Panc1 (cell line): ENCODE results near the gene RANBP17. TPM values are rescaled to one million over a fixed set of nuclear protein-coding genes. Genes with fewer than 3 reads are reported as not detected.
"Not testable (repeated sequence)": the region's sequence is repeated elsewhere in the genome, so short reads cannot be mapped to it uniquely, and the experiment has no call there.

ENCODE experiments used
- ATAC-seq: fragments of 200-7000 bp; cut with Tn5 transposase; 2 replicates; pipeline ENCODE4 v1.9.1; 2020; ENCODE audit warnings: mild to moderate bottlenecking, moderate library complexity
- BruUV-seq: library from RNA; stranded (reverse); fragments of 400-500 nt; replicated peaks from 2 replicates; lab custom pipeline; 2021; lab: Mats Ljungman, UMichigan
- CTCF ChIA-PET: fragments of 300-600 bp; sonication (Branson Sonifier 250); formaldehyde crosslinking; loops from one replicate; lab custom pipeline; 2022; ENCODE audit warnings: antibody characterized with exemption; lab: Charles Lee
- POLR2A ChIA-PET: fragments of 300-600 bp; sonication (Branson Sonifier 250); formaldehyde crosslinking; loops from one replicate; lab custom pipeline; 2022; ENCODE audit warnings: antibody characterized with exemption; lab: Charles Lee
- DNase-seq: peaks from one replicate; pipeline ENCODE4 v3.0.0-alpha.2; 2010; ENCODE audit warnings: low read depth, low spot score
- H3K27ac ChIP-seq: 2 replicates; pipeline ENCODE4 v1.5.1; 2011; ENCODE audit warnings: mild to moderate bottlenecking, low read length, inconsistent platforms
- H3K27me3 ChIP-seq: fragments of 200-500 bp; sonication (Bioruptor generic); 2 replicates; pipeline ENCODE4 v1.6.0; 2014; ENCODE audit warnings: low read length, inconsistent platforms; ENCODE audit not compliant: control insufficient read depth, insufficient read depth
- H3K36me3 ChIP-seq: fragments of 200-500 bp; sonication (Bioruptor generic); 2 replicates; pipeline ENCODE4 v1.5.1; 2014; ENCODE audit warnings: inconsistent platforms, mild to moderate bottlenecking, low read length, moderate library complexity; ENCODE audit not compliant: control insufficient read depth, insufficient read depth
- H3K4me1 ChIP-seq: 2 replicates; pipeline ENCODE4 v1.5.1; 2011; ENCODE audit warnings: inconsistent platforms, mild to moderate bottlenecking, low read length, moderate library complexity; ENCODE audit not compliant: control insufficient read depth, insufficient read depth
- H3K4me3 ChIP-seq, 2 experiments: 2 replicates each; pipeline ENCODE4 v1.5.1; 2011 to 2012; ENCODE audit warnings: low read depth in 2 of 2, low read length in 2 of 2, mild to moderate bottlenecking in 2 of 2, inconsistent platforms in 1 of 2, moderate library complexity in 1 of 2
- H3K9me3 ChIP-seq: fragments of 200-500 bp; sonication (Bioruptor generic); 2 replicates; pipeline ENCODE4 v1.5.1; 2014; ENCODE audit warnings: low read depth, mild to moderate bottlenecking, inconsistent platforms, low read length, moderate library complexity; ENCODE audit not compliant: control insufficient read depth, insufficient read depth
- POLR2AphosphoS5 ChIP-seq: IDR thresholded peaks from 2 replicates; pipeline ENCODE4 v1.6.1; 2012; ENCODE audit warnings: mild to moderate bottlenecking, low read depth, low read length, moderate library complexity
- SIN3A ChIP-seq: IDR thresholded peaks from 2 replicates; pipeline ENCODE4 v1.6.1; 2012; ENCODE audit warnings: low read depth, mild to moderate bottlenecking, low read length, moderate library complexity, borderline replicate concordance; ENCODE audit not compliant: insufficient read depth
- TCF7L2 ChIP-seq: IDR thresholded peaks from 2 replicates; pipeline ENCODE4 v1.6.1; 2011; ENCODE audit warnings: mild to moderate bottlenecking, low read depth, low read length, inconsistent platforms
- in situ Hi-C: cut with HindIII; loops from 2 replicates; pipeline ENCODE4 v1.10.0; 2016; ENCODE audit warnings: low sequenced_read_pairs, low pct_unique_long_range_greater_than_20kb
- intact Hi-C: fragments of 100-400 bp; cut with micrococcal nuclease; formaldehyde crosslinking; loops from one replicate; pipeline ENCODE4 v1.10.0; 2022; ENCODE audit not compliant: unreplicated experiment
- total RNA-seq: library from RNA; stranded (reverse); gene quantifications from one replicate; pipeline ENCODE4 v1.2.1, GENCODE V29; 2021; ENCODE audit not compliant: unreplicated experiment
- TF ChIP-seq, protein P1 (sequence below), 2 experiments: IDR thresholded peaks; 2 replicates each; pipeline ENCODE4 v1.6.1; 2011 to 2012; ENCODE audit warnings: low read depth in 2 of 2, control low read depth in 1 of 2, low read length in 1 of 2, mild to moderate bottlenecking in 1 of 2, moderate library complexity in 1 of 2; ENCODE audit not compliant: insufficient read depth in 1 of 2
- TF ChIP-seq, protein P2 (sequence below): fragments of 450-650 bp; IDR thresholded peaks from 2 replicates; pipeline ENCODE4 v1.5.1; 2017; ENCODE audit warnings: mild to moderate bottlenecking

Gene RANBP17
- total RNA-seq, 1 experiment from 2014 or later = not detected

DNA sequence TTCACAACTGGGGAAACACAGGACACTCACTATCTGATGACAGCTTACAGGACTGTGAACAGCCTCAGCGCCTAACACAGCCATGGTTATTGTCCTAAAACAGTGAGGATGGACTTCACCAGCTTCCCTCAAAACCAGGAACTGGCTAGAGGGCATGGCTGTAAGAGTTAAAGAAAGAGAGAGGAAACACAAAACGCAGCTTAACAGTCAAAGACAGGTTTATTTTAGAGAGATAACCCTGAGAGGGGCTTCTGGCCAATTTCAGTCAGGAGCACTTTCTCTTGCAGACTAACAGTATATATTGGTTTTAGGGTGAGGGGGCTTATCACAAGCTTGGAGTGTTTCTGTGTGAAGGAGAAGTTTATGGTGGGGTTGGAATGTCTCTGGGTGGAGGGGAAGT is 35.7 kb upstream of the RANBP17 start:
- no peak overlapping the region for H3K4me3 ChIP-seq
- 0 out of 2 replicates have a peak, but pooled peaks cover 2% of the 10 kb centered on the region for H3K27me3 ChIP-seq
- intact Hi-C loops (no loop called here), in situ Hi-C loops (no loop called here)
- no peaks in the 10 kb centered on the region for H3K9me3 ChIP-seq
- H3K4me1 ChIP-seq = no peaks in the 10 kb centered on the region
- no TSS peak for BruUV-seq
- ChIA-PET CTCF (no interaction called here), POLR2A (no interaction called here)
- ATAC-seq (no peak), DNase-seq (no peak)
- H3K27ac ChIP-seq = no peak overlapping the region
- TF ChIP-seq TCF7L2 = no peak
- no peak for TF ChIP-seq SIN3A
- TF ChIP-seq, protein P1, sequence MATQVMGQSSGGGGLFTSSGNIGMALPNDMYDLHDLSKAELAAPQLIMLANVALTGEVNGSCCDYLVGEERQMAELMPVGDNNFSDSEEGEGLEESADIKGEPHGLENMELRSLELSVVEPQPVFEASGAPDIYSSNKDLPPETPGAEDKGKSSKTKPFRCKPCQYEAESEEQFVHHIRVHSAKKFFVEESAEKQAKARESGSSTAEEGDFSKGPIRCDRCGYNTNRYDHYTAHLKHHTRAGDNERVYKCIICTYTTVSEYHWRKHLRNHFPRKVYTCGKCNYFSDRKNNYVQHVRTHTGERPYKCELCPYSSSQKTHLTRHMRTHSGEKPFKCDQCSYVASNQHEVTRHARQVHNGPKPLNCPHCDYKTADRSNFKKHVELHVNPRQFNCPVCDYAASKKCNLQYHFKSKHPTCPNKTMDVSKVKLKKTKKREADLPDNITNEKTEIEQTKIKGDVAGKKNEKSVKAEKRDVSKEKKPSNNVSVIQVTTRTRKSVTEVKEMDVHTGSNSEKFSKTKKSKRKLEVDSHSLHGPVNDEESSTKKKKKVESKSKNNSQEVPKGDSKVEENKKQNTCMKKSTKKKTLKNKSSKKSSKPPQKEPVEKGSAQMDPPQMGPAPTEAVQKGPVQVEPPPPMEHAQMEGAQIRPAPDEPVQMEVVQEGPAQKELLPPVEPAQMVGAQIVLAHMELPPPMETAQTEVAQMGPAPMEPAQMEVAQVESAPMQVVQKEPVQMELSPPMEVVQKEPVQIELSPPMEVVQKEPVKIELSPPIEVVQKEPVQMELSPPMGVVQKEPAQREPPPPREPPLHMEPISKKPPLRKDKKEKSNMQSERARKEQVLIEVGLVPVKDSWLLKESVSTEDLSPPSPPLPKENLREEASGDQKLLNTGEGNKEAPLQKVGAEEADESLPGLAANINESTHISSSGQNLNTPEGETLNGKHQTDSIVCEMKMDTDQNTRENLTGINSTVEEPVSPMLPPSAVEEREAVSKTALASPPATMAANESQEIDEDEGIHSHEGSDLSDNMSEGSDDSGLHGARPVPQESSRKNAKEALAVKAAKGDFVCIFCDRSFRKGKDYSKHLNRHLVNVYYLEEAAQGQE (IDR thresholded peaks at IDR 0.05; ENCODE audit: insufficient read depth in 1 of 2, low read depth in 2 of 2, low read length in 1 of 2) = no peak
- TF ChIP-seq, protein P2, sequence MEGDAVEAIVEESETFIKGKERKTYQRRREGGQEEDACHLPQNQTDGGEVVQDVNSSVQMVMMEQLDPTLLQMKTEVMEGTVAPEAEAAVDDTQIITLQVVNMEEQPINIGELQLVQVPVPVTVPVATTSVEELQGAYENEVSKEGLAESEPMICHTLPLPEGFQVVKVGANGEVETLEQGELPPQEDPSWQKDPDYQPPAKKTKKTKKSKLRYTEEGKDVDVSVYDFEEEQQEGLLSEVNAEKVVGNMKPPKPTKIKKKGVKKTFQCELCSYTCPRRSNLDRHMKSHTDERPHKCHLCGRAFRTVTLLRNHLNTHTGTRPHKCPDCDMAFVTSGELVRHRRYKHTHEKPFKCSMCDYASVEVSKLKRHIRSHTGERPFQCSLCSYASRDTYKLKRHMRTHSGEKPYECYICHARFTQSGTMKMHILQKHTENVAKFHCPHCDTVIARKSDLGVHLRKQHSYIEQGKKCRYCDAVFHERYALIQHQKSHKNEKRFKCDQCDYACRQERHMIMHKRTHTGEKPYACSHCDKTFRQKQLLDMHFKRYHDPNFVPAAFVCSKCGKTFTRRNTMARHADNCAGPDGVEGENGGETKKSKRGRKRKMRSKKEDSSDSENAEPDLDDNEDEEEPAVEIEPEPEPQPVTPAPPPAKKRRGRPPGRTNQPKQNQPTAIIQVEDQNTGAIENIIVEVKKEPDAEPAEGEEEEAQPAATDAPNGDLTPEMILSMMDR = no peak
- no peak for TF ChIP-seq POLR2AphosphoS5
- no peaks in the 10 kb centered on the region for H3K36me3 ChIP-seq

DNA sequence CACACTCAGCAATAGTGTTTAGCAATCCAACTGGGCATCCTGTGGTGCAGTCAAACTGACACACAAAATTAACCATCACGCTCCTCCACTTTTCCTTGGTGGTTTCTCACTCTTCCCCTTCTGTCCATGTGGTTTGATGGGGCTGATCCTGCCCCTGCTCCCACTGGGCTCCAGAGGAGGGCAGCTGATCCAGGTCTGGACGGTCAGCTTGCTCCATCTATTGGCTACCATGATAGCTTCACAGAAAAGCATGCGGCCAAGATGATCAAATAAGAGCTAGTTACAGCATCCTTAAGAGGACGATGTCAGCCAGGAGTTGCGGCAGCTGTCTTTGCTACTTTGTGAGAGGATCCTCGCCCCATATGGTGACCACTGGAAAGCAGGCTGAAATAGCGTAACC is 29.6 kb upstream of the RANBP17 start:
- no peak for ATAC-seq
- in situ Hi-C loops (no loop called here), intact Hi-C loops (no loop called here)
- Histone ChIP-seq H3K9me3 (no peaks in the 10 kb centered on the region), H3K4me1 (no peaks in the 10 kb centered on the region), H3K27ac (no peak overlapping the region), H3K27me3 (no peaks in the 10 kb centered on the region), H3K4me3 (no peak overlapping the region), H3K36me3 (no peaks in the 10 kb centered on the region)
- ChIA-PET CTCF (no interaction called here), POLR2A (no interaction called here)
- no TSS peak for BruUV-seq
- no peak for DNase-seq
- TF ChIP-seq, protein P1 (IDR thresholded peaks at IDR 0.05; ENCODE audit: insufficient read depth in 1 of 2, low read depth in 2 of 2, low read length in 1 of 2) = no peak
- no peak for TF ChIP-seq TCF7L2
- TF ChIP-seq SIN3A = no peak
- no peak for TF ChIP-seq POLR2AphosphoS5
- TF ChIP-seq, protein P2 = no peak

DNA sequence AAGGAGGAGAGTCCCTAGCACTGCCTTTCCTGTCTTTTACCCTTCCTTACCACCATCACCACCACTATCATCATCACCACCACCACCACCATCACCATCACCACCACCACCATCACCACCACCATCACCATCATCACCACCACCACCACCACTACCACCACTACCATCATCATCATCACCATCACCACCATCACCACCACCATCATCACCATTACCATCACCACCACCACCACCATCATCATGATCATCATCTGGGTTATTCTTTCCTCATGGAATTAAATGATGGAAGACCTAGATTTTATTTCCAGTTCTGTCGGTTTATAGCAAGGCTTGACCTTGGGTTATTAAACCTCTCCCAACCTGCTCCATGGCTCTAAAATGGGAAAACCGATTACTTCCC is 27.8 kb upstream of the RANBP17 start:
- DNase-seq, intact Hi-C loops, H3K4me1 ChIP-seq, POLR2A ChIA-PET, in situ Hi-C loops, H3K27me3 ChIP-seq, ATAC-seq, BruUV-seq, H3K27ac ChIP-seq, H3K36me3 ChIP-seq, H3K9me3 ChIP-seq, CTCF ChIA-PET, H3K4me3 ChIP-seq: not testable (repeated sequence)
